Calu3 (cell line): ENCODE data around the gene GOLT1A. TPM values are rescaled to one million over a fixed set of nuclear protein-coding genes. Genes with fewer than 3 reads are reported as not detected.
A peak's percentile ranks its signal among the peaks of the same experiment; 100 is the strongest.

ENCODE experiments used
- BruUV-seq: library from RNA; stranded (reverse); fragments of 400-500 nt; replicated peaks from 2 replicates; lab custom pipeline; 2021; lab: Mats Ljungman, UMichigan
- CTCF ChIA-PET: fragments of 300-600 bp; sonication (Branson Sonifier 250); formaldehyde crosslinking; loops from one replicate; lab custom pipeline; 2022; ENCODE audit warnings: antibody characterized with exemption; lab: Charles Lee
- DNase-seq: peaks from one replicate; pipeline ENCODE4 v3.0.0; 2022
- H3K27ac Mint-ChIP-seq: one replicate; pipeline ENCODE4 v1.8.0; 2022; ENCODE audit warnings: mixed read lengths; ENCODE audit not compliant: unreplicated experiment
- H3K27me3 Mint-ChIP-seq: one replicate; pipeline ENCODE4 v1.8.0; 2022; ENCODE audit warnings: mixed read lengths; ENCODE audit not compliant: unreplicated experiment
- H3K36me3 Mint-ChIP-seq: one replicate; pipeline ENCODE4 v1.8.0; 2022; ENCODE audit warnings: mild to moderate bottlenecking, moderate library complexity, mixed read lengths; ENCODE audit not compliant: insufficient read depth, unreplicated experiment
- H3K4me1 Mint-ChIP-seq: one replicate; pipeline ENCODE4 v1.8.0; 2022; ENCODE audit warnings: mild to moderate bottlenecking, low read depth, mixed read lengths; ENCODE audit not compliant: unreplicated experiment
- H3K4me3 Mint-ChIP-seq: one replicate; pipeline ENCODE4 v1.8.0; 2022; ENCODE audit warnings: mild to moderate bottlenecking, low read depth, moderate library complexity, mixed read lengths; ENCODE audit not compliant: unreplicated experiment
- H3K9me3 Mint-ChIP-seq: one replicate; pipeline ENCODE4 v1.8.0; 2022; ENCODE audit warnings: low read depth, mixed read lengths; ENCODE audit not compliant: unreplicated experiment
- intact Hi-C: fragments of 100-400 bp; cut with micrococcal nuclease; formaldehyde crosslinking; loops from one replicate; pipeline ENCODE4 v1.10.0; 2022; ENCODE audit not compliant: unreplicated experiment
- total RNA-seq: library from RNA; stranded (reverse); gene quantifications from 2 replicates; pipeline ENCODE4 v1.2.3, GENCODE V29; 2022
- TF ChIP-seq, protein P1 (sequence below): fragments of 200-600 bp; IDR thresholded peaks from one replicate; pipeline ENCODE4 v1.8.0; 2022; ENCODE audit warnings: antibody characterized with exemption; ENCODE audit not compliant: unreplicated experiment

The GOLT1A gene
- total RNA-seq, 1 experiment from 2014 or later: 3.5 TPM

GRCh38 chr1:204251286-204251685 lies 37.5 kb upstream of the GOLT1A start:
- no peaks in the 10 kb centered on the region for H3K27me3 Mint-ChIP-seq
- intact Hi-C loops: no loop called here
- H3K27ac Mint-ChIP-seq: no peak overlapping the region
- no peaks in the 10 kb centered on the region for H3K4me1 Mint-ChIP-seq
- CTCF ChIA-PET: no interaction called here
- BruUV-seq: no TSS peak
- TF ChIP-seq, protein P1, sequence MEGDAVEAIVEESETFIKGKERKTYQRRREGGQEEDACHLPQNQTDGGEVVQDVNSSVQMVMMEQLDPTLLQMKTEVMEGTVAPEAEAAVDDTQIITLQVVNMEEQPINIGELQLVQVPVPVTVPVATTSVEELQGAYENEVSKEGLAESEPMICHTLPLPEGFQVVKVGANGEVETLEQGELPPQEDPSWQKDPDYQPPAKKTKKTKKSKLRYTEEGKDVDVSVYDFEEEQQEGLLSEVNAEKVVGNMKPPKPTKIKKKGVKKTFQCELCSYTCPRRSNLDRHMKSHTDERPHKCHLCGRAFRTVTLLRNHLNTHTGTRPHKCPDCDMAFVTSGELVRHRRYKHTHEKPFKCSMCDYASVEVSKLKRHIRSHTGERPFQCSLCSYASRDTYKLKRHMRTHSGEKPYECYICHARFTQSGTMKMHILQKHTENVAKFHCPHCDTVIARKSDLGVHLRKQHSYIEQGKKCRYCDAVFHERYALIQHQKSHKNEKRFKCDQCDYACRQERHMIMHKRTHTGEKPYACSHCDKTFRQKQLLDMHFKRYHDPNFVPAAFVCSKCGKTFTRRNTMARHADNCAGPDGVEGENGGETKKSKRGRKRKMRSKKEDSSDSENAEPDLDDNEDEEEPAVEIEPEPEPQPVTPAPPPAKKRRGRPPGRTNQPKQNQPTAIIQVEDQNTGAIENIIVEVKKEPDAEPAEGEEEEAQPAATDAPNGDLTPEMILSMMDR: no peak
- DNase-seq: no peak
- no peaks in the 10 kb centered on the region for H3K9me3 Mint-ChIP-seq
- peaks cover 43% of the 10 kb centered on the region for H3K36me3 Mint-ChIP-seq
- H3K4me3 Mint-ChIP-seq: no peak overlapping the region

DNA sequence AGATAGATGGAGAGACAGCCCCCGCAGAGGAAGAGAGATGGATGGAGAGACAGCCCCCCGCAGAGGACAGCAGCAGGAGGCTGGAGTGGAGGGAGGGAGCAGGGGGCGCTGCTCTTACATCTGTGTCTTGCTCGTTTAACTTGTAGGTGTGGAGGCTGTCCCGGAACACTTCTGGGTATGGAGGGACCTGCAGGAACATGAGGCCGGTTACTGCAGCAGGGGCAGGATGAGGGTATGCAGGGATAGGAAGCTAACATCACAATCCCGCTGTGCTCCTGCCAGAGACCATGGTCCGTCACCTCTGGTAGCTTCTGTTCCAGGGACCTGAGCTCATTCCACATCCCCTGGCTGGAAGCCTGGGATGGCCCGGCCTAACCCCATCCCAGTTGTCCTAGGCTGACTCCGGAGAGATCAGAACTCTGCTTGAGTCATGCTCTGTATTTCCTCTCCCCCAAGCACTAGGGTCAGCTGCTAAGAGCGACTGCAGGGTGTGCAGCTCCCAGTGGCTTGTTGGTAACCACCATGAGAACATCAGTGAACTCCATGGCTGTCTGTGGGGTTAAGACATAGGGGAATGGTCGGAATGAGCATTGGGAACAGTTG lies 36.7 kb upstream of the GOLT1A start:
- CTCF ChIA-PET: no interaction called here
- DNase-seq: no peak
- peaks cover 44% of the 10 kb centered on the region for H3K36me3 Mint-ChIP-seq
- no peaks in the 10 kb centered on the region for H3K4me1 Mint-ChIP-seq
- BruUV-seq: no TSS peak
- TF ChIP-seq, protein P1: no peak
- H3K9me3 Mint-ChIP-seq: no peaks in the 10 kb centered on the region
- intact Hi-C loops: no loop called here
- no peak overlapping the region for H3K4me3 Mint-ChIP-seq
- peak overlapping the region; percentile 5 for H3K27ac Mint-ChIP-seq
- no peaks in the 10 kb centered on the region for H3K27me3 Mint-ChIP-seq

- no peaks in the 10 kb centered on the region for H3K27me3 Mint-ChIP-seq
- H3K9me3 Mint-ChIP-seq: no peaks in the 10 kb centered on the region
- H3K36me3 Mint-ChIP-seq: peaks cover 50% of the 10 kb centered on the region
- H3K4me3 Mint-ChIP-seq: no peak overlapping the region
- CTCF ChIA-PET: no interaction called here
- no TSS peak for BruUV-seq
- peak overlapping the region; percentile 5 for H3K27ac Mint-ChIP-seq
- TF ChIP-seq, protein P1: no peak
- intact Hi-C loops: no loop called here
- H3K4me1 Mint-ChIP-seq: no peaks in the 10 kb centered on the region
- no peak for DNase-seq
Measured at GRCh38 chr1:204249736-204250427, 36.1 kb upstream of the GOLT1A start.

- TF ChIP-seq, protein P1: no peak
- BruUV-seq: no TSS peak
- H3K27me3 Mint-ChIP-seq: no peaks in the 10 kb centered on the region
- CTCF ChIA-PET: interaction anchor here (0.6 to 1.0 kb wide), 2 partner anchors 37 to 86 kb away, joined by 3 read pairs; no protein-coding TSS in a partner anchor
- H3K36me3 Mint-ChIP-seq: peaks cover 59% of the 10 kb centered on the region
- no peaks in the 10 kb centered on the region for H3K9me3 Mint-ChIP-seq
- H3K27ac Mint-ChIP-seq: no peak overlapping the region
- H3K4me3 Mint-ChIP-seq: no peak overlapping the region
- intact Hi-C loops: no loop called here
- no peaks in the 10 kb centered on the region for H3K4me1 Mint-ChIP-seq
- no peak for DNase-seq
Measured at GRCh38 chr1:204248954-204249353, 35.2 kb upstream of the GOLT1A start.
